Amniotic stem cell (primary cell): ENCODE measurements around the gene DDX31.
"Not testable (repeated sequence)": the region's sequence is repeated elsewhere in the genome, so short reads cannot be mapped to it uniquely, and the experiment has no call there.

ENCODE experiments used
- DNase-seq: peaks from one replicate; lab custom pipeline; 2025; lab: John Stamatoyannopoulos, UW

Gene DDX31

GRCh38 chr9:132578367-132578932 lies 91.3 kb downstream of the DDX31 start:
- no peak for DNase-seq

DNA sequence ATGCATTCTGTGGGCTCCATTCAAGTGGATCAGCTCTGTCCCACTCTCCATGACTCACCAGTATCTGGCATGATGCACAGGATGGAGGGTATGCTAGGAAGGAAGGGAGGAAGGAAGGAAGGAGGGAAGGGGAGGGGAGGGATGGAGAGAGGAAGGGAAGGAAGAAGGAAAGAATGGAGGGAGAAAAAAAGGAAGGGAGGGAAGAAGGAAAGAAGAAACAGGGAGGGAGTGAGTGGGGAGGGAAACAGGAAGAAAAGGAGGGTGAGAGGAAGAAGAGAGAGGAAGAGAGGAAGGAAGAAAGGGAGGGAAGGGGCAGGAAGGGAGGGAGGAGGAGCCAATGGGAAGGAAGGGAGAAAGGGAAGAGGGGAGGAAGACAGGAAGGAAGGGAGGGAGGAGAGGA lies 92.7 kb downstream of the DDX31 start:
- DNase-seq, result no peak

DNA sequence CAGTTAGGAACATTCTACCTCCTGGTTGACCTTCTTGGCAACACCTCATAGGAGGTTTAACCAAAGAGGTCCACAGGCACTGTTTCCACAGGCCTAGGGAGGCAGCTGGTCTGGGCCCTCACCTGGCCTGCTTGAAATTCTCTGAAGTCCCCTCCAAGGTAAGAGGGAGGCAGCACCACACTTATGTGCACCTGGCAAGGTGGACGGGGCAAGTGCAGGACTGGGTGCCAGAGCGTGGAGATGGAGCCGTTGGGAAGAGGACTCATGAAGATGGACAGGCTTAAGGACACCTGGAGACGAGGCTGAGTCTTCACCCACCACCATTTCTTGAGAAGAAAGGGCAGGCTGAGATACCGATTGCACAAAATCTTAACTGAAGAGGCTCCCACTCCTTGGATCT lies 94.0 kb downstream of the DDX31 start:
- no peak for DNase-seq

GRCh38 chr9:132575005-132575609 lies 94.7 kb downstream of the DDX31 start:
- peak; percentile 37 for DNase-seq

DNA sequence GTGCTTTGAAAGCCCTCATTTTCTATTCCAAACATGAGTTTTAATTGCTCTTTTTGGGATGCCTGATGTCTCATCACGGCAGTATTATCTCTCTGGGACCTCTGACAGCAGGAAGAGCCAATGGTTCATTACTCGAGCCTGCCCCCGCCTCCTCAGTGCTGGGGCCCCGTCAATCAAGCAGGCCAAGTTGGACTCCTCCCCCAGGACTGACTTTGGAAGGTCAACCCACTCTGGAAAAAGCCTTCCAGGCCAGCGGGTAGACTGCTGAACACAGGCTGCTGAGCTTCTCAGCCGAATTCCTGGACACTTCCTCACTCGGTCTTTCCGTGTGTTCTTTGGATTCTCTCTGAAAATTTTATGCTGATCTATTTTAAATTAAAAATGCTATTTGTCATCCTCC lies 96.9 kb downstream of the DDX31 start:
- no peak for DNase-seq

DNA sequence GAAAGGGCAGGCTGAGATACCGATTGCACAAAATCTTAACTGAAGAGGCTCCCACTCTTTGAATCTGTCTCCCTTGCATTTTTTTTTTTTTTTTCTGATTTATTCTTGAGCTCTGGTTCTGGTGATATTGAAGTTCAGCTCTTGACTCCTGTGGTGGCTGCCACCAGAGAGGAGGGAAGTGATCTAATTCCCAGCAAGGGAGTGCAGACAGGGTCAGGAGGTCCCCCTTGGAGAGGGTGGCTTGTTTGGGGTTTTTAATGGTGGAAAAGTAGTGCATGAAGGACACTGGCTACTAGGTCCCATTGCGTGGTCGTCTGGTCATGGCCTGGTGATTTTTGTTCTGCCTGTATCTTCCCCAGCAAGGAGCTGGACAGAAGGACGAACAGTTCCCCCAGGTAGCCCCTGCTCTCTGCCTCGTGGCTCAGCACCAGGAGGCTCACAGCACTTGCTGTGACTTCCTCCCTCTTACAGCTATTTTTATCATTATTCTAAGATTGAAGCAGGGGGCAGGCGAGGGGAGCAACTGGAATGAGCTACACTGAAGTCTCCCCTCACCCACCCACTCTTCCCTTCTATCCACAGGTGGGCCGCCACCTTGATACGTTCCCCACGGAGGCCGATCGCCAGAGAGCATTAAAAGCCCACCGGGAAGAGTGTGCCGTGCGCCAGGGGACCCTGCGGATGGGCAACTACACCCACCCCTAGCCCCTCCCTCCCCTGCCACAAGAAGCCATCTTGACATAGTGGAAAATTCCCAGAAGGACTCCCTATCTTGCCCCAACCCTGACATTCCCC lies 97.8 kb downstream of the DDX31 start:
- DNase-seq, result no peak

DNA sequence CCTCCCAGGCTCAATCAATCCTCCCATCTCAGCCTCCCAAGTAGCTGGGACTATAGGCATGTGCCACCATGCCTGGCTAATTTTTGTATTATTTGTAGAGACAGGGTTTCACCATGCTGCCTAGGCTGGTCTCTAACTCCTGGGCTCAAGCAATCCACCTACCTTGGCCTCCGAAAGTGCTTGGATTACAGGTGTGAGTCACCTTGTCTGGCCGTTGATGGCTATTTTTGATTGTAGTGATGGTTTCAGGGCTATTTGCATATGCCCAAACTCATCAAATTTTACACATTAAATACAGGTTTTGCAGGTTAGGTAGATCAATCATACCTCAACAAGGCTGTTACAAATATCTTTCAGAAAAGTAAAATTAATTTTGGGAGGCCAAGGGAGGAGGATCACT lies 101.0 kb downstream of the DDX31 start:
- DNase-seq, result not testable (repeated sequence)

GRCh38 chr9:132564526-132564925 lies 105.3 kb downstream of the DDX31 start:
- no peak for DNase-seq

GRCh38 chr9:132562306-132562573 lies 107.5 kb downstream of the DDX31 start:
- no peak for DNase-seq

DNA sequence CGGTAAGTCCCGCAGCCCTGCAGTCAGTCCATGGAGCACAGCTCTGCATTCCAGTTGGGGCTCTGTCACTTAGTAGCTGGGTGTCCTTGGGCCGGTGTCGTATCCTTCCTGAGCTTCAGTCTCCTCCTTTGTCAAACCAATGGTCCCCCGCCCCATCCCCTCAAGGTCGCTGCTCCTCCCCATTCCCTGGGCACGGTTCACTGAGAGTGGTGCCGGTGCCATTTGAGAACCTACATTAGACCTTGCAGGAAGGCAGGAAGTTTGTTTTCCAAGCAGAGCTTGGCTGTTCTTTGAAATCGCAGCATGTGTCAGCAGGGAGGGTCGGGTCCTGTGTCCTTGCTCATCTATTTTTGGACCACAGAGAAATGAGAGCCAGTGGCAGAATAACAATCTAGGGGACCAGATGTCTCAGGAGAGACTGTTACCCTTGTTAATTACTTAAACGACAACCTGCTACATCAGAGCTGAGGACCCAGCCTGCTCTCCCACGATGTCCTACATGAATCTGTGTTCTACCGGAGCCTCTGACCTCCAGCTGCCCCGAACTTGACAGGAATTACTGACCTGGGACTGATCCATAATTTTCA lies 109.1 kb downstream of the DDX31 start:
- no peak for DNase-seq

DNA sequence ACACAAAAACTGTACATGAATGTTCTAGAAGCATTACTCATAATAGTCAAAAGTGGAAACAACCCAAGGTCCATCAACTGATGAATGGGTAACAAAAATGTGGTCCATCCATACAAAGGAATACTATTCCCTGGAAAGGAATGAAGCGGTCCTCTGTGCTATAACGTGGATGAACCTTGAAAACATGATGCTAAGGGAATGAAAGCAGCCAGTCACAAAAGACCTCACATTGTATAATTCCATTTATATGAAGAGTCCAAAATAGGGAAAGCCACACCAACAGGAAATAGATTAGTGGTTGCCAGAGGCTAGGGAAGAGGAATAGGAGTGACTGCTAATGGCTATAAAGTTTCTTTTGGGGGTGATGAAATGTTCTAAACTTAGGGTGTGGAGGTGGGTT lies 110.1 kb downstream of the DDX31 start:
- no peak for DNase-seq

GRCh38 chr9:132557159-132557558 lies 112.6 kb downstream of the DDX31 start:
- DNase-seq, result no peak

DNA sequence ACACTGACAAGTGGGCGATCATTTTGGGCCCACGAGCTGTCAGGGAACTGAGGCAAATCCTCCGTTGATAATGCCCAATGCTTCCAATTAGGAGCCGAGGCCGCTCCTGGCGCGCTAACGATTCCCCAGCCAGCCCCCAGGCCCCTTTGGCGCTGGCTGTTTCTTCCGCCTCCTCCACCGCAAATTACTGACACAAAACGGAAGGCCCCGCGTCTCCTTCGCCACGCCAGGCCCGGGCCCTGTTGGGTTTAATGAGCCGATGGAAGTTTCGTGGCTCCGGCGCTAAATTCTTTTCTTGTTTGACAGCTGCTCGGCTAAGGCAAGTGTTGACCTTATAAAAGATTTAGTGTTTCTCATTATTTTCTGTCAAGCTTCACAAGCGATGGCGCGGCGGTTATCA lies 113.1 kb downstream of the DDX31 start:
- no peak for DNase-seq

GRCh38 chr9:132556235-132556634 lies 113.5 kb downstream of the DDX31 start:
- DNase-seq, result no peak

- no peak for DNase-seq
Measured at GRCh38 chr9:132555528-132555927, 114.3 kb downstream of the DDX31 start.

DNA sequence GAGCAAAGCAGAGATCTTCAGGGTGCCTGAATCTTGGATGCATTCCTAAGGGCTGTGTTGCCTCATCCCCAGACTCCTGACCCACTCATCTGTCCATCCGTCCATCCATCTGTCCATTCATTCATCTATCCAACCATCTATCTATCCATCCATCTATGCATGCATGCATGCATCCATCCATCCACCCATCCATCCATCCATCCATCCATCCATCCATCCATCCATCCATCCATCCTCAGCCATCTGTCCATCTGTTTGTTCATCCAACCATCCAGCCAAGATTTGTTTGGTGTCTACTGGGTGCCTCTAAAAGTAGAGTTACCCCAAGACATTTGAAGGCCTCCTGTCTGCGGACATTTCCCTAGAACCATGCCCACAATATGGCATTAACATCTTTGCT lies 115.0 kb downstream of the DDX31 start:
- DNase-seq, result no peak

- DNase-seq, result no peak
Measured at GRCh38 chr9:132552041-132552440, 117.7 kb downstream of the DDX31 start.

DNA sequence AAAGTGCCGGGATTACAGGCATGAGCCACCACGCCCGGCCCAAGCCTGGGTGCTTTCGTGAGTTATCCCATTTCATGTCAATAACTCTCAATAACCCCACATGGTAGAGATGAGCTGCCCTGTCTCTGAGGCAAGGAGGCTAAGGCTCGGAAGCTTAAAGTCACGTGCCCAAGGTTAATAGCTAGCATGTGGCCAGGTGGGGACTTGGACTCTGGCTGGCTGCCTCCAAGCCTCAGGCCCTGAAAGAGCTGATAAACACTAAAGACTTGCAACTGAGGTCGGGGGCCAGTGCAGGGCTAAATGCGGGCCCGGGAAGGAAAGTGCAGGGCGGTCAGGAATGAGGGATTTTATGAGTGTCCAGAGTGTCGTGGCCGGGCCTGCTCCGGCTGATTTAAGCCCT lies 118.2 kb downstream of the DDX31 start:
- DNase-seq, result no peak

DNA sequence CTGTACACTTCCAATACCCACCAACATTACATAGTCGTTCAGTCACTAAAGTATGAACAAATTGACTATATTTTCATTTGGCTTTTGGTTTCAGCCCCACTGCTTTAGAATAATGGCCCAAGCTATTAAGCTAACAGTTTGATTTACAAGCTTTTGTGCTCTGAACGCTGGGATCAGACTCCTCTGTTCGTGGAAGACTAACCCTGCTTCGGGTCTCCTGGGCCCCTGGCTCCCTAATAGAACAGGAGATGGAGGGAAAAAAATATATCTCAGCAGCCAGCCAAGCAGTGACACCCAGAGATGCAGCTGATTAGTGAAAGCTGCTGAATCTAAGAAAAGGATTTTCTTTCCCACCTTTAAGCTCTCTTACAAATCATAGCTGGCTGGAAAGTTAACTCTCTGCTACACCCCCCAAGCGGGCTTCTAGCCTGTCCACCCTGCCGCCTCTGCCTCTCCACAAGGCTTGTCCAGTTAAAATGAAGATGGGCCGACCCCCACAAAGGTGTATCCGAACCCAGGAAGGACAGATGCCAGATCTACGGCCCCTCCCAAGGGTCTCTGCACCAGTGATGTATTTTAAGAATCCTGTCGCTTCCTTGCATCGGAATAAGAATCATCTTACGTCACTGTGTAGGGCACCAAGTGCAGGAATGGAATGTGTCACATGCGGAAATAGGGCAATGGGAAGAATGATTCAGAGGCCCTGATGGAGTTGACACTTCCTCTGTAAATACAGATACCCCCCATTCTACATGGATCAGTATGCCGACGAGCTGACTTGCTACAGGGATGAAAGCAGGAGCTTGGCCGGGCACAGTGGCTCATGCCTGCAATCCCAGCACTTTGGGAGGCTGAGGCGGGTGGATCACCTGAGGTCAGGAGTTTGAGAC lies 120.8 kb downstream of the DDX31 start:
- no peak for DNase-seq

DNA sequence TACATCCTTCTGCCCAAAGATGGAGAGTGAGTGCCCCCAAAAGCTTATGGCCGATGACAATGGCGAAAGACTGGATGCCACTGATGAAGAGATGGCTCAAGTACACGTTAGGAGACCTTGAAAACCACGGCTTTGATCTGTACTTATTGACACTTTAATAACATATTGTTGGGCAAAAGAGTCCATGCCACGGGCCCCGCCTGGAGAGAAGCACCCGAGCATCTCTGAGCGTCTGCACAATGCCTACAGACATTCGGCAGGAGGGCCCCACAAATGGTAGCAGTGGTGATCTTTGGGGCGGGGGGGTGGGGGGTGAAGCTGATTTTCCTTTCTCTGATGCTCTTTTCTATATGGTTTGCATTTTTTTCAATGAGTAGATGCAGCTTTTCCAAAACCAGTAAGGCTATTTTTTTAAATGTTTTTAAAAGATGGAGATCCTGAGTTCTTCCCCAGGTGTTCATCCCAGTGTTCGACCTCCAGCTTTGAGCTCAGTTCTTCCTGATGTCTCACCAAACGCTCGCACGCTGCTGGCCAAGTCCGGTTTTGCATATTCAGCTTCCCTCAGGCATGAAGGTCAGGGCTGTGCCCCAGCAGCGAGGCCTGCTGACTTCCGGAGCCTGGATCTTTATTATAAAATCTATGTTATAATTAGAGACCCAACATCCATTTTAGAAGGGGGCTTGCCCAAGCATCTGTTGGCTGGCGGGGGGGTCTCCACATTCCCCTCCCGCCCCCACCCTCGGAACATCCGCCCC lies 121.6 kb downstream of the DDX31 start:
- DNase-seq, result no peak

GRCh38 chr9:132547436-132547835 lies 122.3 kb downstream of the DDX31 start:
- no peak for DNase-seq

GRCh38 chr9:132547052-132547431 lies 122.7 kb downstream of the DDX31 start:
- no peak for DNase-seq
